Lung (tissue), 12 donors: ENCODE measurements around the gene CCDC60. TPM values are rescaled to one million over a fixed set of nuclear protein-coding genes. Genes with fewer than 3 reads are reported as not detected.

Source experiments
- ATAC-seq: fragments of 200-7000 bp; cut with Tn5 transposase; one replicate; pipeline ENCODE4 v1.9.1; 2020; ENCODE audit warnings: moderate number of reproducible peaks; ENCODE audit not compliant: insufficient read depth, low FRiP score
- DNase-seq, 3 donors: peaks; one replicate each; pipeline ENCODE4 v3.0.0-alpha.2; 2013 to 2017
- H3K27ac ChIP-seq, 2 donors: one replicate each; pipeline ENCODE4 v1.5.1; 2013; ENCODE audit warnings: mild to moderate bottlenecking in 2 of 2, moderate library complexity in 2 of 2, control low read depth in 1 of 2, inconsistent platforms in 1 of 2, low read depth in 1 of 2, low read length in 1 of 2
- H3K27me3 ChIP-seq, 3 donors: one replicate each; pipeline ENCODE4 v1.5.1; 2013; ENCODE audit warnings: low read length in 2 of 3; ENCODE audit not compliant: control insufficient read depth in 3 of 3, insufficient read depth in 3 of 3
- H3K36me3 ChIP-seq, 4 donors: one replicate each; pipeline ENCODE4 v1.5.1; 2013; ENCODE audit warnings: low read length in 4 of 4, mild to moderate bottlenecking in 1 of 4, moderate library complexity in 1 of 4; ENCODE audit not compliant: control insufficient read depth in 4 of 4, insufficient read depth in 4 of 4
- H3K4me1 ChIP-seq, 5 donors: one replicate each; pipeline ENCODE4 v1.5.1; 2013; ENCODE audit warnings: low read length in 5 of 5, mild to moderate bottlenecking in 2 of 5, moderate library complexity in 1 of 5; ENCODE audit not compliant: control insufficient read depth in 5 of 5, insufficient read depth in 5 of 5
- H3K4me3 ChIP-seq: one replicate; pipeline ENCODE4 v1.5.1; 2013; ENCODE audit warnings: mild to moderate bottlenecking, control low read depth, moderate library complexity
- H3K9ac ChIP-seq, 2 donors: one replicate each; pipeline ENCODE4 v1.5.1; 2013; ENCODE audit warnings: low read length in 2 of 2, control low read depth in 1 of 2; ENCODE audit not compliant: insufficient read depth in 1 of 2
- H3K9me3 ChIP-seq, 4 donors: one replicate each; pipeline ENCODE4 v1.5.1; 2013; ENCODE audit warnings: low read length in 3 of 4, mild to moderate bottlenecking in 1 of 4, moderate library complexity in 1 of 4; ENCODE audit not compliant: control insufficient read depth in 4 of 4, insufficient read depth in 3 of 4
- WGBS, 2 donors: extraction: QIAGEN DNeasy Blood & Tissue Kit; methylation state at CpG; one replicate each; pipeline ENCODE4 v1.1.7; 2013; 5-methylcytosine and 5-hydroxymethylcytosine counted together
- polyA plus RNA-seq, 2 donors: library from polyadenylated mRNA; stranded (reverse); fragments of 200-250 nt; gene quantifications; one replicate each; pipeline ENCODE4 v1.2.1, GENCODE V29; 2013
- total RNA-seq, 2 donors: library from RNA; depleted of rRNA in 1 of 2; stranded (reverse); fragments of >200 nt in 1 of 2; gene quantifications; one replicate each; pipeline ENCODE4 v1.2.1, GENCODE V29; 2014 to 2021
- TF ChIP-seq, protein P1 (sequence below): IDR thresholded peaks from 2 replicates; pipeline ENCODE4 v1.5.1; 2012; ENCODE audit warnings: mild to moderate bottlenecking; ENCODE audit errors: control extremely low read depth, extremely low read depth
- donor health status: control.
- donor health status: control.
- donor health status: Bipolar disorder and iron deficiency.
- donor health status: healthy.
- donor health status: DM: yes; HTN: yes; CAD: no.

The CCDC60 gene
- total and polyA plus RNA-seq, 4 donors, result 2.1 to 7.6 (median 3.5) TPM

DNA sequence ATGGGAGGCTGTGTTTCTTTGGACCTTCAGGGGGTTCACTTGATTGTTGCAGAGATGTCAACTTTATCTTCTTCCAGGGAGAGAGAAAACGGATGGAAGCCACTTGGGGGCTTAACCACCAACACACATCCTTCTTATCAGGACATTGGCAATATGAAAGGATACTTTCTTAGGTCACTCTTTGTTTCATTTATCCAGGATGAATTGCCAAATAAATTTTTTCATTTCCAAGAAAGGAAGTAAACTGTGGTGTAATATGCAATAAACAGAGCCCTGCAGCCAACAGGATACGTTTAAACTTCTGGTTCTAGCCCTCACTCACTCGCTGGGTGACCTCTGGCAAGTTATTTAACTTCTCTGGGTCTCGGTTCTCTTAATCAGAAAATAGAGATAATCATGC lies 77.8 kb downstream of the CCDC60 start:
- H3K27me3 ChIP-seq, result no peaks in the 10 kb centered on the region
- H3K4me3 ChIP-seq, result no peak overlapping the region
- no peaks in the 10 kb centered on the region for H3K36me3 ChIP-seq
- H3K9ac ChIP-seq, result no peak overlapping the region
- DNase-seq (peak in 2 of 3 donors; percentile 82 to 84), ATAC-seq (no peak)
- TF ChIP-seq, protein P1, sequence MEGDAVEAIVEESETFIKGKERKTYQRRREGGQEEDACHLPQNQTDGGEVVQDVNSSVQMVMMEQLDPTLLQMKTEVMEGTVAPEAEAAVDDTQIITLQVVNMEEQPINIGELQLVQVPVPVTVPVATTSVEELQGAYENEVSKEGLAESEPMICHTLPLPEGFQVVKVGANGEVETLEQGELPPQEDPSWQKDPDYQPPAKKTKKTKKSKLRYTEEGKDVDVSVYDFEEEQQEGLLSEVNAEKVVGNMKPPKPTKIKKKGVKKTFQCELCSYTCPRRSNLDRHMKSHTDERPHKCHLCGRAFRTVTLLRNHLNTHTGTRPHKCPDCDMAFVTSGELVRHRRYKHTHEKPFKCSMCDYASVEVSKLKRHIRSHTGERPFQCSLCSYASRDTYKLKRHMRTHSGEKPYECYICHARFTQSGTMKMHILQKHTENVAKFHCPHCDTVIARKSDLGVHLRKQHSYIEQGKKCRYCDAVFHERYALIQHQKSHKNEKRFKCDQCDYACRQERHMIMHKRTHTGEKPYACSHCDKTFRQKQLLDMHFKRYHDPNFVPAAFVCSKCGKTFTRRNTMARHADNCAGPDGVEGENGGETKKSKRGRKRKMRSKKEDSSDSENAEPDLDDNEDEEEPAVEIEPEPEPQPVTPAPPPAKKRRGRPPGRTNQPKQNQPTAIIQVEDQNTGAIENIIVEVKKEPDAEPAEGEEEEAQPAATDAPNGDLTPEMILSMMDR, result no peak
- no peaks in the 10 kb centered on the region for H3K9me3 ChIP-seq
- H3K27ac ChIP-seq, result no peak overlapping the region
- peaks cover 0 to 4% (median 2%) of the 10 kb centered on the region in 5 donors for H3K4me1 ChIP-seq
- WGBS, 2 donors, result 33 to 52% methylated on average over 4 of the region's 4 CpGs

DNA sequence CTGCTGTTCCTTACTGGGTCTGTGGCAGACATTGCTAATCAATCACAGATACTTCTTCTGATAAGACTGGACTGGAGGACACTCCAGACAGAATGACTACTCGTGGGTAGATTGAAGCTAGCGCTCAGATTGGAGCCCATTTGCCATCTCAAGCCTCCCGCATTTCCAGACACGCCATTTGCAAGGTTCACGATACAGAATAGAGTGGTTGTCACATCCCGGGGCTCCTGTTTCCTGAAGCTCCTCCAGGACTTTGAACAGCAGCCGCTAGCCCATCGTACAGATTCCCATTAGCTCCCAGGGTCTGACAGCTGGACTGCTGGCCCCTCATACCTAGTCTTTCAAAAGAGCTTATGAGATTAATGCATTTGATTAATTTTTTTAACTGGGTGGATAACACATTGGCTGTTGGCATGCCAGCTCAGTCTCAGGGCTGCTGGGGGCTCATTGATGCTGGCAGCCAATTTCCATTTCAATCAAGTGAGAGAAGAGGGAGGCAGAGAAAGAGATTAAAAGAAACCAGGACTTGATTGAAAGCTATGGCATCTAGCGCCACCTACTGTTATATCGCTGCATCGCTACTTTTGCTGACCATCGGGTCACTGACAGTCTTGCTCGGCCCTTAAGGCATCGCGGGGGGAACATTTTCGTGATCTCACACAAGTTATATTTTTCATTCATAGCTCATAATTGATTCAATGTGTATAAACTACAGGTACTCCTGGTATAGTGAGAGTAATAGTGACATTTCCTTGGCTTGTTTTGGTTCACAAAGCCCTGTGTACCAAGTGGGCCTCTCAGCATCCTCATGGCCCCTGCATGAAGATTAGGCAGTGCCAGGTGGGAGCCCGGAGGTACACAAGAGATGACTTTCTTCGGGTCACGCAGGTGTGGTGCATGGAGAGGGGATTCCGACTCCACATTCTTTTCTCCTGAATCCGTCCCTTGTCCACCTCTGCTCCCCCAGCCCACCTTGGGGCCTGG lies 78.6 kb downstream of the CCDC60 start:
- no peaks in the 10 kb centered on the region for H3K27me3 ChIP-seq
- no peak overlapping the region for H3K4me3 ChIP-seq
- H3K9ac ChIP-seq, result no peak overlapping the region
- ATAC-seq (no peak), DNase-seq (peak; percentile 80 to 90 (median 86))
- peaks cover 0 to 4% (median 2%) of the 10 kb centered on the region in 5 donors for H3K4me1 ChIP-seq
- WGBS, 2 donors, result 27 to 39% methylated on average over 21 of the region's 21 CpGs
- TF ChIP-seq, protein P1, result peak; percentile 70
- H3K27ac ChIP-seq, result no peak overlapping the region
- no peaks in the 10 kb centered on the region for H3K9me3 ChIP-seq
- no peaks in the 10 kb centered on the region for H3K36me3 ChIP-seq

DNA sequence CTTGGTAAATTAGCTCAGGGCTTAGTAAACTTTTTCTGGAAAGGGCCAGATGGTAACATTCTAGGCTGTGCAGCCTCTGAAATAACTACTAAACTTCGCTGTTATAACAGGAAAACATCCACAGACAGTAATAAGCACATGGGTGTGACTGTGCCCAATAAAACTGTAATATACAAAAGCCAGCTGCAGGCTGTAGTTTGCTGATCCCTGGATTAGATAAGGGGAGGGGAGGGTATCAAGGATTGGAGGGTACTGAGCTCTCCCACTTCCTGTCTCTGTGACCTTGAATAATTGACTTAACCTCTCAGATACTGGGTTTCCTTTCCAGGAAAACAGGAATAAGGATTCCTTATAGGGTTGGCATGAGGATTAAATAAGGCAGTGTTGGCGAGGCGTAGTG lies 81.2 kb downstream of the CCDC60 start:
- WGBS, 2 donors, result 63 to 83% methylated on average over 3 of the region's 3 CpGs
- DNase-seq, result no peak

More for the DNA sequence above, 81.2 kb downstream of the CCDC60 start:
- H3K27me3 ChIP-seq, result no peaks in the 10 kb centered on the region
- no peak for ATAC-seq
- H3K36me3 ChIP-seq, result no peaks in the 10 kb centered on the region
- TF ChIP-seq, protein P1, result no peak
- H3K4me1 ChIP-seq, result peaks cover 0 to 4% (median 2%) of the 10 kb centered on the region in 5 donors
- no peak overlapping the region for H3K9ac ChIP-seq
- H3K27ac ChIP-seq, result no peak overlapping the region
- no peak overlapping the region for H3K4me3 ChIP-seq
- no peaks in the 10 kb centered on the region for H3K9me3 ChIP-seq
